Fibroblast of skin of abdomen (primary cell): ENCODE measurements around the gene MGMT. TPM values are rescaled to one million over a fixed set of nuclear protein-coding genes. Genes with fewer than 3 reads are reported as not detected.
"Not testable (repeated sequence)": the region's sequence is repeated elsewhere in the genome, so short reads cannot be mapped to it uniquely, and the experiment has no call there.

Experiments
- DNase-seq: peaks from one replicate; pipeline ENCODE4 v3.0.0-alpha.2; 2013
- polyA plus RNA-seq, 2 experiments: library from polyadenylated mRNA; unstranded; fragments of 120-200 nt; gene quantifications; one replicate each; pipeline ENCODE4 v1.2.1, GENCODE V29; 2013; ENCODE audit not compliant: insufficient read length in 2 of 2

Gene MGMT
- polyA plus RNA-seq (2013, experiment 1 of 2; ENCODE audit: insufficient read length): 24.1 TPM
- 24.3 TPM for polyA plus RNA-seq (2013, experiment 2 of 2; ENCODE audit: insufficient read length)

- DNase-seq: peak; percentile 90
Measured at GRCh38 chr10:129466703-129467358, at the start of gene MGMT. Gene MGMT, plus strand, starts transcription at chr10:129467241.

DNA sequence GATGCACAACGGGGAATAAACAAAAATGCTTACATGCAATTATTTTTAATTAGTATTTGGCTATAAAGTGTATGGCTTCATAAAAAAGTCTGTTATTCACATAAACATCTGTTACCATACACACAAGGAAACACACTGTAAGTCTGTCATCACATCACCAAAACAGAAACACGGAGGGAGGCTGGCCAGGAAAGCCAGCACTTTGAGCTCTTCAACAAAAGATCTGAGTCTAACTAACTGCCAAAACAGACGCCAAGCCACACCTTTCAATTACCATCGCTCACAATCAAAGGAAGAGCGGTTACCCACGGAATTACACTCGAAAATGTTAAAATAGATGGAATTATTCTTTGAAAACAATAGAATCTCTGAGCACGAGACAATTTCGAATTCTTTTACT lies 49.2 kb upstream of the MGMT start:
- no peak for DNase-seq

- DNase-seq: no peak
Measured at GRCh38 chr10:129418496-129419225, 48.4 kb upstream of the MGMT start.

- no peak for DNase-seq
Measured at GRCh38 chr10:129419397-129419796, 47.6 kb upstream of the MGMT start.

DNA sequence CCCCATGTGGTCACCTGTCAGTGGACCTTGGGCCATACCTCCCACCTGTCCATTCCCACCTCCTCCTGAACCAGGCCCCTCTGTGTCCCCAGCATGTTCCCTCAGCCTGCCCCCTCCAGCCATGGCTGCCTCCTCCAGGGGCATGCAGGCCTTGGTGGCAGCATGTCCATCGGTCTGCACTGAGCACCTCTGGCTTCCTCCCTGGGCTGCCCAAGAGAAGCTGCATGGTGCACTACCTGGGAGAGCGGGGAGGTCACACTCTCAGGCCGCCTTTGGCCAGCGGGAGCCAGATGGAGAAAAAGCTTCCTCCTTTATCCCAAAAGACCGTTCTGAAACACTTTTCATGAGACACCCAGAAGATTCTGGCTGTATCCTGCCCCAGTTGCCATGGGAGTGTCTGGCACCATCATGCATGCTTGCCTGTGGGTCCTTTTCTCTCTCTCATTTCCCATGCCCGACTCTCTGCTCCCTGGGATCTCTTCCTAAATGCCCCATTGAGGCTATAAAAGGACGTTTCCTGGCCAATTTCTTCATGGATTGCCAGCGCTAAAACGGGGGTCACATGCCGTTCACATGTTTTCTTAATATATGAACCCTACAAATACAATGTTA lies 45.5 kb upstream of the MGMT start:
- DNase-seq: no peak

DNA sequence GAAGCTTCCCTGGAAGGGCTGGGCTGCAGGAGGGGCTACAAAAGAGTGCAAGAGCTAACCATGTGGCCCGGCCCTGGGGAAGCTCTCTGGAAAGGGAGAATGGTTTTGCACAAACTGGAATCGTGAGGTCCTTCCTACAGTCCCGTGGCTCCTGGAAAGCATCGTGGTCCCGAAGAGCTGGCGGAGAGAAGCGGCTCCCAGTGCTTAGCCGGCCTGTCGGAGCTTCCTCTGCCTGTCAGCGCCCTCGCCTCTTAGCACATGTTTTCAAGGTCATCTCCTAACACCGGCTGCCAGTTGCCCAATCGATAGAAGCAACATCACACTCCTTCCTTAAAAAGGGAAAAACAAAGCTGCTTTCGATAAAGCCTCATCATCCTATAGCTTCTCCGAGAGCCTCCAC lies 42.1 kb upstream of the MGMT start:
- DNase-seq: no peak

GRCh38 chr10:129426606-129427005 lies 40.4 kb upstream of the MGMT start:
- DNase-seq: no peak

GRCh38 chr10:129433266-129433665 lies 33.8 kb upstream of the MGMT start:
- no peak for DNase-seq

DNA sequence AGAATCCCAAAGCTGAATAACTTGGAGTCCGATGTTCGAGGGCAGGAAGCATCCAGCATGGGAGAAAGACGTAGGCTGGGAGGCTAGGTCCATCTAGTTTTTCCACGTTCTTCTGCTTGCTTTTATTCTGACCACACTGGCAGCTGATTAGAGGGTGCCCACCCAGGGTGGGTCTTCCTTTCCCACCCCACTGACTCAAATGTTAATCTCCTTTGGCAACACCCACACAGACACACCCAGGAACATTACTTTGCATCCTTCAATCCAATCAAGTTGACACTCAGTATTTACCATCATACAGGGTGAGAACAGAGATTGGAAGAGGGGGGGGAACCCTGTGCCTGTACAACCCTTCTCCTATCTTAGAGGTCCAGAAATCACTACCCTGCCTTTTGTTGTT lies 31.3 kb upstream of the MGMT start:
- DNase-seq: not testable (repeated sequence)

GRCh38 chr10:129438024-129438423 lies 29.0 kb upstream of the MGMT start:
- no peak for DNase-seq

GRCh38 chr10:129440247-129440646 lies 26.8 kb upstream of the MGMT start:
- DNase-seq: no peak

GRCh38 chr10:129440722-129441316 lies 26.2 kb upstream of the MGMT start:
- DNase-seq: no peak

DNA sequence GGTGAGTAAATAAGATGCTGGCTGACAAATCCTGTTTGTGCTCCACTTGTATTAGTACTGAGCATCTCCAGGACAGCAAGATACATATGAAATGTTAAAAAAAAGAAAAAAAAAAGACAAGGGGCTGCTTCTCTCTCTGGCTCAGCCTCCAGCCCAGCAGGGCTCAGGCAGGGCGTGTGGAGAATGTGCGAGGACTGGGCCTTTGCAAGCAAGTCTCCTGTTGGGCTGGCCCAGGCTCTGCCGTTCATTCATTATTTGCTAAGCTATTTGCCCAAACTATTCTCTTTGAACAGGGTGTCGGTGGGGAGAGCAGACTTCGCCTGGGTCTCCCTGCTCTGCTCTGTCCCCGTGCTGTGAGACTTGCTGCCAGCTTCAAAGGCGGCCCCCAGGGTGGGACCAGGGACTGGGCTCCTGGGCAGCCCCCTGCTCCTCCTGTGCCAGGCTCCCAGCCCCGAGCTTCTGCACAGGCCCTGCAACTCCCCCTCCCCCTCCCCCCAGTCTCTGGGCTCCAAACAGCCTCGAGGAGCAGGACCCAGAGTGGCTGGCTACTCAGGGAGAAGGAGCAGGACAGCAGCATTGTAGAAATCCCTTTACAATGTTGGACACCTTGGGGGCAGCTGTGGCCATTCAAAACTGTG lies 25.6 kb upstream of the MGMT start:
- no peak for DNase-seq

GRCh38 chr10:129442866-129443265 lies 24.2 kb upstream of the MGMT start:
- no peak for DNase-seq

- no peak for DNase-seq
Measured at GRCh38 chr10:129444359-129444758, 22.7 kb upstream of the MGMT start.

DNA sequence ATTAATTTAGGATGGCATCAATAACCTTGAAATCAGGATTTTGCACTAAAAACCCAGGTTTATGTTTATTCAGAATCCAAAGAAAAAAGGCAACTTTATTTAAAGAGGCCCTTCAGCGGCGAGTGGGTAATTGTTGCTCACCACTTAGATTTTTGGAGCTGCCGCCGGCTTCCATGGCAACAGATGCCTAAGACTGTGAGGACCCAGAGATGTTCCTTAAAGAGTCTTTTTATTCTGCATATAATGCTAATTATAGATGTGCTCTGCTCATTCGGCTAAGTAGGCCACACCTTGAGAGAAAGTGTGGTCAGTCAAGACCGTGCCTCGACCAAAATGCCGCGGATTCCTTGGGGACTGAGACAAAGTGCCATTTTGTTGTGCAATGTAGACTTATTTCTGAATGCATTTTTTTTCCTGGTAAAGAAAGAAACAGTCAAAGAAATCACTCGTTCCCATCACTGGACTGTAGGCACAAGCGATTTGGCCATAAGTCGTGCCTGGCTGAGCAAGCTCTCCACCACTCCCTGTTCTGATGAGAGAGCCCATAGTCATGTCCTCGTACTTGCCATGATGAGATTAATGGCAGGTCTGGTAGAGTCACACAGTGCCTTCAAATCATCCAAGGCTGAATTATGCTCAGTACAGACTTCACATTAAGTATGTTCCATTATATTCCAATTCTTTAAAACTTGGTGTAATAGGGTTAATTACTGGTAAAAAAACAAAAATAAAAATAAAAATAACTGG lies 21.4 kb upstream of the MGMT start:
- no peak for DNase-seq

- DNase-seq: no peak
Measured at GRCh38 chr10:129446183-129446581, 20.9 kb upstream of the MGMT start.

DNA sequence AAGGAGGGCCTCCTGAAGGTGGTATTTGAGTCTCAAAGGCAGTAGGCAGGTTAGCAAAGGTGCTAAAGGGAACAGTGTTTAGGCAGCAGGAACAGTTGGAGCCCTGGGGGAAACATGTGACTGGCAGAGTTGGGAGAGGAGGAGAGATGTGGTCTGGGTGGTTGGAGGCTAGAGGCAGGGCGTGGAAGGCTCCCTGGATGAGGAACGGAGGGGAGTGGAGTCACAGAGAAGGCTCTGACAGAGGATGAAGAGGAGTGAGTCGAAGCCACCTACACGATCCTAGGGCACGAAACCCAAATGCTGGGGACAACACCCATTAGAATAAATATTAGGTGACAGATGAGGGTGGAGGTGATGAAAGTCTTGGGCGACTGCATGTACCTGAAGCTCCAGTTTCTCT lies 19.6 kb upstream of the MGMT start:
- no peak for DNase-seq

DNA sequence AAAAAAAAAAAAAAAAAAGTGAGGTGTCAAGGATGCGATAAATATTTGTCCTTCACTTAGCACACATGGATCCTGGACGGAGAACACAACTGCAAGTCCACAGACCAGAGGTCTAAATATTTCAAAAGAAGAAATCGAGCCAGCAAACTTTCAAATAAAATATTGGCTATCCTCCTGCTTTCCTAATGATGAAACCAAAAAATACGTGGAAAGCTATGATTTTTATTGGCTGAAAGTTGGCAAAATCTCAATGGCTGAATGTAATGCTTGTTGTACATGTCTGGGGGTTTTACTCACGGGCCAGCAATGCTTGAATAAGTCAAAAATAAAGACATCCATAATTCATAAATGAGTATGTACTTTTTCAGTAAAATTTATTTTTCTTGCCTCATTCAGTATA lies 19.0 kb upstream of the MGMT start:
- DNase-seq: no peak

DNA sequence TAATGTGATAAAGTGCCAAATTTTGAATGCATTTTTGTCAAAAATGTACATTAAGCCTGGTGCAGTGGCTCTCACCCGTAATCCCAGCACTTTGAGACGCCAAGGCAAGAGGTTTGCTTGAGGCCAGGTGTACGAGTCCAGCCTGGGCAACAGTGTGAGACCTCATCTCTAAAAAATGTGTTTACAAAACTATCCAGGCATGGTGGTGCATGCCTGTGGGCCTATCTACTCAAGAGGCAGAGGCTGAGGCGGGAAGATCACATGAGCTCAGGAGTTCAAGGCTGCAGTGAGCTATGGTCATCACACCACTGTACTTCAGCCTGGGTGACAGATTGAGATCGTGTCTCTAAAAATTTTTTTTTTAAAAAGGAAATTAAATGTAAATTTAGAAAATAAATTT lies 18.5 kb upstream of the MGMT start:
- DNase-seq: no peak

GRCh38 chr10:129449893-129450292 lies 17.1 kb upstream of the MGMT start:
- DNase-seq: no peak

- DNase-seq: no peak
Measured at GRCh38 chr10:129450391-129450790, 16.6 kb upstream of the MGMT start.
